IPS-NIHi7 (cell line): ENCODE results near the gene PIM3.

Experiments used
- DNase-seq: peaks from one replicate; pipeline ENCODE4 v3.0.0; 2012; ENCODE audit warnings: mixed read lengths; ENCODE audit errors: extremely low spot score

Gene PIM3

GRCh38 chr22:49928185-49928495 is 32.4 kb upstream of the PIM3 start:
- DNase-seq = no peak

- no peak for DNase-seq
Measured at GRCh38 chr22:49928555-49929210, 31.9 kb upstream of the PIM3 start.

GRCh38 chr22:49929211-49929979 is 31.2 kb upstream of the PIM3 start:
- peak; percentile 88 for DNase-seq

- no peak for DNase-seq
Measured at GRCh38 chr22:49929994-49930575, 30.5 kb upstream of the PIM3 start.

- no peak for DNase-seq
Measured at GRCh38 chr22:49930596-49931412, 29.8 kb upstream of the PIM3 start.

- no peak for DNase-seq
Measured at GRCh38 chr22:49933236-49934159, 27.1 kb upstream of the PIM3 start.

GRCh38 chr22:49934160-49934890 is 26.2 kb upstream of the PIM3 start:
- DNase-seq = no peak

- peak; percentile 58 for DNase-seq
Measured at GRCh38 chr22:49934891-49935557, 25.5 kb upstream of the PIM3 start.

- no peak for DNase-seq
Measured at GRCh38 chr22:49935561-49935960, 25.0 kb upstream of the PIM3 start.

- DNase-seq = peak; percentile 64
Measured at GRCh38 chr22:49936018-49936972, 24.3 kb upstream of the PIM3 start.

GRCh38 chr22:49936973-49937757 is 23.4 kb upstream of the PIM3 start:
- DNase-seq = no peak

- no peak for DNase-seq
Measured at GRCh38 chr22:49937758-49938564, 22.6 kb upstream of the PIM3 start.

- DNase-seq = no peak
Measured at GRCh38 chr22:49938565-49939136, 21.9 kb upstream of the PIM3 start.

- DNase-seq = no peak
Measured at GRCh38 chr22:49941507-49942316, 18.9 kb upstream of the PIM3 start.

GRCh38 chr22:49942565-49943404 is 17.8 kb upstream of the PIM3 start:
- no peak for DNase-seq
